ENCODE measurements around the gene GID8.

Gene GID8

GRCh38 chr20:62938105-62938888 lies at the start of gene GID8:
TSS of gene GID8 (plus strand) at chr20:62938147. CDS start at chr20:62941503, 3,356 bp downstream.
- Histone ChIP-seq H3K4me1 (ENCODE audit: insufficient read depth, low read length) (peaks cover 29% of the 10 kb centered on the region), H3K36me3 (ENCODE audit: insufficient read depth, low read length) (peaks cover 27% of the 10 kb centered on the region), H3K9me3 (ENCODE audit: low read length) (no peaks in the 10 kb centered on the region), H3K9ac (ENCODE audit: low read length) (peak within 1 kb of the TSS; percentile 92), H3K4me3 (ENCODE audit: low read depth in 1 of 2, low read length in 2 of 2) (peak within 1 kb of the TSS; percentile 91 to 99), H3K27me3 (ENCODE audit: control insufficient read depth in 1 of 2, insufficient read depth in 2 of 2, low read length in 2 of 2) (no peaks in the 10 kb centered on the region), H3K27ac (ENCODE audit: low read depth, low read length) (peak within 1 kb of the TSS; percentile 85)

- Histone ChIP-seq H3K27ac (ENCODE audit: low read depth, low read length) (peak overlapping the region; percentile 73), H3K9ac (ENCODE audit: low read length) (no peak overlapping the region), H3K36me3 (ENCODE audit: insufficient read depth, low read length) (peaks cover 73% of the 10 kb centered on the region), H3K9me3 (ENCODE audit: low read length) (no peaks in the 10 kb centered on the region), H3K4me3 (ENCODE audit: low read depth in 1 of 2, low read length in 2 of 2) (no peak overlapping the region), H3K27me3 (ENCODE audit: control insufficient read depth in 1 of 2, insufficient read depth in 2 of 2, low read length in 2 of 2) (no peaks in the 10 kb centered on the region), H3K4me1 (ENCODE audit: insufficient read depth, low read length) (peaks cover 14% of the 10 kb centered on the region)
Observed at GRCh38 chr20:62888406-62888805, 49.5 kb upstream of the GID8 start.

GRCh38 chr20:62888910-62889309 lies 49.0 kb upstream of the GID8 start:
- Histone ChIP-seq H3K27ac (ENCODE audit: low read depth, low read length) (no peak overlapping the region), H3K4me1 (ENCODE audit: insufficient read depth, low read length) (peaks cover 14% of the 10 kb centered on the region), H3K36me3 (ENCODE audit: insufficient read depth, low read length) (peaks cover 78% of the 10 kb centered on the region), H3K9ac (ENCODE audit: low read length) (no peak overlapping the region), H3K9me3 (ENCODE audit: low read length) (no peaks in the 10 kb centered on the region), H3K4me3 (ENCODE audit: low read depth in 1 of 2, low read length in 2 of 2) (no peak overlapping the region), H3K27me3 (ENCODE audit: control insufficient read depth in 1 of 2, insufficient read depth in 2 of 2, low read length in 2 of 2) (no peaks in the 10 kb centered on the region)

GRCh38 chr20:62889411-62889810 lies 48.5 kb upstream of the GID8 start:
- H3K27ac ChIP-seq (ENCODE audit: low read depth, low read length), result no peak overlapping the region
- H3K9me3 ChIP-seq (ENCODE audit: low read length), result no peaks in the 10 kb centered on the region
- H3K27me3 ChIP-seq (ENCODE audit: control insufficient read depth in 1 of 2, insufficient read depth in 2 of 2, low read length in 2 of 2), result no peaks in the 10 kb centered on the region
- no peak overlapping the region for H3K4me3 ChIP-seq (ENCODE audit: low read depth in 1 of 2, low read length in 2 of 2)
- H3K4me1 ChIP-seq (ENCODE audit: insufficient read depth, low read length), result peaks cover 14% of the 10 kb centered on the region
- H3K36me3 ChIP-seq (ENCODE audit: insufficient read depth, low read length), result peaks cover 83% of the 10 kb centered on the region
- H3K9ac ChIP-seq (ENCODE audit: low read length), result no peak overlapping the region

GRCh38 chr20:62889871-62890270 lies 48.1 kb upstream of the GID8 start:
- H3K9me3 ChIP-seq (ENCODE audit: low read length), result no peaks in the 10 kb centered on the region
- H3K4me1 ChIP-seq (ENCODE audit: insufficient read depth, low read length), result peaks cover 14% of the 10 kb centered on the region
- no peak overlapping the region for H3K27ac ChIP-seq (ENCODE audit: low read depth, low read length)
- no peaks in the 10 kb centered on the region for H3K27me3 ChIP-seq (ENCODE audit: control insufficient read depth in 1 of 2, insufficient read depth in 2 of 2, low read length in 2 of 2)
- no peak overlapping the region for H3K4me3 ChIP-seq (ENCODE audit: low read depth in 1 of 2, low read length in 2 of 2)
- H3K9ac ChIP-seq (ENCODE audit: low read length), result no peak overlapping the region
- peaks cover 87% of the 10 kb centered on the region for H3K36me3 ChIP-seq (ENCODE audit: insufficient read depth, low read length)

GRCh38 chr20:62890444-62890843 lies 47.5 kb upstream of the GID8 start:
- Histone ChIP-seq H3K27ac (ENCODE audit: low read depth, low read length) (no peak overlapping the region), H3K27me3 (ENCODE audit: control insufficient read depth in 1 of 2, insufficient read depth in 2 of 2, low read length in 2 of 2) (no peaks in the 10 kb centered on the region), H3K9ac (ENCODE audit: low read length) (no peak overlapping the region), H3K9me3 (ENCODE audit: low read length) (no peaks in the 10 kb centered on the region), H3K4me1 (ENCODE audit: insufficient read depth, low read length) (peaks cover 14% of the 10 kb centered on the region), H3K4me3 (ENCODE audit: low read depth in 1 of 2, low read length in 2 of 2) (no peak overlapping the region), H3K36me3 (ENCODE audit: insufficient read depth, low read length) (peaks cover 92% of the 10 kb centered on the region)

GRCh38 chr20:62891111-62891510 lies 46.8 kb upstream of the GID8 start:
- Histone ChIP-seq H3K36me3 (ENCODE audit: insufficient read depth, low read length) (peaks cover 86% of the 10 kb centered on the region), H3K9ac (ENCODE audit: low read length) (no peak overlapping the region), H3K4me1 (ENCODE audit: insufficient read depth, low read length) (peaks cover 14% of the 10 kb centered on the region), H3K9me3 (ENCODE audit: low read length) (no peaks in the 10 kb centered on the region), H3K27ac (ENCODE audit: low read depth, low read length) (no peak overlapping the region), H3K4me3 (ENCODE audit: low read depth in 1 of 2, low read length in 2 of 2) (no peak overlapping the region), H3K27me3 (ENCODE audit: control insufficient read depth in 1 of 2, insufficient read depth in 2 of 2, low read length in 2 of 2) (no peaks in the 10 kb centered on the region)

- H3K9me3 ChIP-seq (ENCODE audit: low read length), result no peaks in the 10 kb centered on the region
- H3K9ac ChIP-seq (ENCODE audit: low read length), result no peak overlapping the region
- no peak overlapping the region for H3K27ac ChIP-seq (ENCODE audit: low read depth, low read length)
- H3K4me1 ChIP-seq (ENCODE audit: insufficient read depth, low read length), result peaks cover 10% of the 10 kb centered on the region
- no peak overlapping the region for H3K4me3 ChIP-seq (ENCODE audit: low read depth in 1 of 2, low read length in 2 of 2)
- peaks cover 74% of the 10 kb centered on the region for H3K36me3 ChIP-seq (ENCODE audit: insufficient read depth, low read length)
- no peaks in the 10 kb centered on the region for H3K27me3 ChIP-seq (ENCODE audit: control insufficient read depth in 1 of 2, insufficient read depth in 2 of 2, low read length in 2 of 2)
Observed at GRCh38 chr20:62892348-62893304, 45.3 kb upstream of the GID8 start.

- no peak overlapping the region for H3K27ac ChIP-seq (ENCODE audit: low read depth, low read length)
- no peak overlapping the region for H3K9ac ChIP-seq (ENCODE audit: low read length)
- no peaks in the 10 kb centered on the region for H3K27me3 ChIP-seq (ENCODE audit: control insufficient read depth in 1 of 2, insufficient read depth in 2 of 2, low read length in 2 of 2)
- H3K36me3 ChIP-seq (ENCODE audit: insufficient read depth, low read length), result peaks cover 65% of the 10 kb centered on the region
- H3K4me3 ChIP-seq (ENCODE audit: low read depth in 1 of 2, low read length in 2 of 2), result no peak overlapping the region
- peaks cover 16% of the 10 kb centered on the region for H3K4me1 ChIP-seq (ENCODE audit: insufficient read depth, low read length)
- no peaks in the 10 kb centered on the region for H3K9me3 ChIP-seq (ENCODE audit: low read length)
Observed at GRCh38 chr20:62893700-62894099, 44.2 kb upstream of the GID8 start.

- Histone ChIP-seq H3K4me1 (ENCODE audit: insufficient read depth, low read length) (peaks cover 21% of the 10 kb centered on the region), H3K27me3 (ENCODE audit: control insufficient read depth in 1 of 2, insufficient read depth in 2 of 2, low read length in 2 of 2) (no peaks in the 10 kb centered on the region), H3K9ac (ENCODE audit: low read length) (no peak overlapping the region), H3K36me3 (ENCODE audit: insufficient read depth, low read length) (peaks cover 60% of the 10 kb centered on the region), H3K27ac (ENCODE audit: low read depth, low read length) (no peak overlapping the region), H3K9me3 (ENCODE audit: low read length) (no peaks in the 10 kb centered on the region), H3K4me3 (ENCODE audit: low read depth in 1 of 2, low read length in 2 of 2) (no peak overlapping the region)
Observed at GRCh38 chr20:62894261-62894660, 43.7 kb upstream of the GID8 start.

GRCh38 chr20:62895539-62895938 lies 42.4 kb upstream of the GID8 start:
- peaks cover 34% of the 10 kb centered on the region for H3K4me1 ChIP-seq (ENCODE audit: insufficient read depth, low read length)
- H3K27ac ChIP-seq (ENCODE audit: low read depth, low read length), result no peak overlapping the region
- H3K27me3 ChIP-seq (ENCODE audit: control insufficient read depth in 1 of 2, insufficient read depth in 2 of 2, low read length in 2 of 2), result no peaks in the 10 kb centered on the region
- H3K9ac ChIP-seq (ENCODE audit: low read length), result no peak overlapping the region
- peaks cover 47% of the 10 kb centered on the region for H3K36me3 ChIP-seq (ENCODE audit: insufficient read depth, low read length)
- no peak overlapping the region for H3K4me3 ChIP-seq (ENCODE audit: low read depth in 1 of 2, low read length in 2 of 2)
- H3K9me3 ChIP-seq (ENCODE audit: low read length), result no peaks in the 10 kb centered on the region
